Measurements from ENCODE around the gene CWC25. TPM values are rescaled to one million over a fixed set of nuclear protein-coding genes. Genes with fewer than 3 reads are reported as not detected.

Gene CWC25
- total and polyA plus RNA-seq, 2 of the 13 experiments (the other 11 are each of a cell fraction or from before 2014, with no cell fraction given): 15.6 to 22.7 TPM

- TF ChIP-seq AFF4 (CRISPR knock-in tag; IDR thresholded peaks at IDR 0.05): no peak; the same call in 1 of the 2 replicates
- TF ChIP-seq ZNF776 (CRISPR knock-in tag; IDR thresholded peaks at IDR 0.05): no peak
- no peak for TF ChIP-seq FOXM1 (CRISPR knock-in tag; IDR thresholded peaks at IDR 0.05)
- peak; percentile 92 for TF ChIP-seq ARID5B (CRISPR knock-in tag; IDR thresholded peaks at IDR 0.05)
- TF ChIP-seq KLF9 (CRISPR knock-in tag; IDR thresholded peaks at IDR 0.05; ENCODE audit: low read depth): 0 out of 2 replicates have a peak, but pooled peaks have one; percentile 51
- TF ChIP-seq KLF12 (CRISPR knock-in tag; IDR thresholded peaks at IDR 0.05; ENCODE audit: borderline replicate concordance): peak; percentile 74; the same call in 1 of the 2 replicates
- no peak for TF ChIP-seq RELA (CRISPR knock-in tag; IDR thresholded peaks at IDR 0.05)
- 0 out of 2 replicates have a peak, but pooled peaks have one; percentile 65 for TF ChIP-seq SNAPC2 (CRISPR knock-in tag; IDR thresholded peaks at IDR 0.05)
- TF ChIP-seq TCF7 (IDR thresholded peaks at IDR 0.05; ENCODE audit: low read depth): peak; percentile 68
- no peak for TF ChIP-seq NBN (conservative IDR thresholded peaks at IDR 0.05)
- no peak for TF ChIP-seq CBFB (CRISPR knock-in tag; IDR thresholded peaks at IDR 0.05)
- TF ChIP-seq WIZ (CRISPR knock-in tag; IDR thresholded peaks at IDR 0.05): no peak
- peak; percentile 90 for TF ChIP-seq TOPORS (CRISPR knock-in tag; IDR thresholded peaks at IDR 0.05)
- TF ChIP-seq MXI1 (IDR thresholded peaks at IDR 0.05; ENCODE audit: borderline replicate concordance, low read depth, low read length): peak; percentile 67; the same call in 1 of the 3 replicates
- TF ChIP-seq ATF1 (CRISPR knock-in tag; IDR thresholded peaks at IDR 0.05): no peak; the same call in 1 of the 2 replicates
- TF ChIP-seq POLR2AphosphoS2 (IDR thresholded peaks at IDR 0.05; ENCODE audit: low read depth, low read length): no peak
- no peak; the same call in 1 of the 2 replicates for TF ChIP-seq MXD4 (CRISPR knock-in tag; IDR thresholded peaks at IDR 0.05)
- TF ChIP-seq ZNF253 (CRISPR knock-in tag; IDR thresholded peaks at IDR 0.05; ENCODE audit: borderline replicate concordance): no peak
- TF ChIP-seq CREB3 (CRISPR knock-in tag; IDR thresholded peaks at IDR 0.05): no peak
- peak; percentile 62 for TF ChIP-seq STAG1 (CRISPR knock-in tag; IDR thresholded peaks at IDR 0.05)
- peak; percentile 85; the same call in 1 of the 2 replicates for TF ChIP-seq KAT7 (CRISPR knock-in tag; IDR thresholded peaks at IDR 0.05; ENCODE audit: borderline replicate concordance)
- peak; percentile 8; the same call in 1 of the 2 replicates for TF ChIP-seq NRL (CRISPR knock-in tag; IDR thresholded peaks at IDR 0.05; ENCODE audit: borderline replicate concordance)
Measured at GRCh38 chr17:38871247-38872015, 46.3 kb upstream of the CWC25 start (continued).

Data from HepG2 (cell line).